HS-27A (cell line): ENCODE results near the gene HHIPL2.
"Not testable (repeated sequence)": the region's sequence is repeated elsewhere in the genome, so short reads cannot be mapped to it uniquely, and the experiment has no call there.

Experiments used
- DNase-seq: peaks from one replicate; pipeline ENCODE4 v3.0.0-alpha.2; 2012; ENCODE audit warnings: low read depth, missing footprints

HHIPL2 gene

DNA sequence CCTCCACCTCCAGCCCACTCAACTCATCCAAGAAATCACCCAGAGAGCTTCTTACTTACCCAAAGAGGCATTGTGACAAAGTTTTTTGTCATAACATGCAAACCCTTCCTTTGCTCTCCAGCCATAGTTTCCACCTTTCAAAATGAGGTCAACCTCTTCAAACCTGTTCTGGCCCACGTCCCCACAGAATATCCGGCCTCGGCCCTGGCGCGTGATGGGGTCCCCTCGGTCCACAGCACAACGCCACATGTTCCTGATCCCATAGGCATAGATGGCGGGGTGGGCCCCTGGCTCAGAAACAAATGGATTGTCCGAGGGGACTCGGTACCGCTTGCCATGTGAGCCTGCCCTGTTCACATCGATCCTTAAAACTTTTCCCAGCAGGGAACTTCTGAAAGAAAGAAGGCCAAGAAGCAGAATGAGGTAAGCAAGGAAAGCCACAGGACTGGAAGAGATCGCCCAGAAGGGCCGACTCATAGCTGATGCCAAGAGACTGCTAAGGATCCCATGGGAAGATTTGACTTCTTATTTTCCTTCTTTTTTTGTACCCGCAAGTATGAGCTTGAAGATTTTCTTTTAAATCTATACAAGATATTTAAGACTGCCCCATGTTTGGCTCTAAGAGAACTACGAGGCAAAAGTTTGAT is 7.8 kb downstream of the HHIPL2 start:
- DNase-seq, result no peak

GRCh38 chr1:222535455-222535854 is 12.4 kb downstream of the HHIPL2 start:
- DNase-seq, result no peak

DNA sequence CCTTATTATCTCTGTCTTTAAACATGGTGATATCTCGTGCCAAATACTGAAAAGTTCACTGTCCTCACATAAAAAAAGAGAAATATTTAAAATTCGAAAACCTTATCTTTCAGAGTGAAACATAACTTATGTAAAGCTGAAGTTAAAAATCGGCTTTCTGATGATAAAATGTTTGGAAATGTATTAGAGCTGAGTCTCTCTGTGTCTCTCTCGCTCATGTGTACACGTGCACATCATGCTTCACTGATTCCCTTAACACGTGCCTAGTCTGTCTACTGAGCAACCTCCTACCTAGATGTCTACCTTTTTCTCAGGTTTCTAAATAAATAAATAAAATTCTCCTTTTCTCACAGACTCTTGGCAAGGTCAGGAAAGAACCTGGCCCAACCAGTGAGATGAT is 17.1 kb downstream of the HHIPL2 start:
- DNase-seq, result no peak

GRCh38 chr1:222529916-222530315 is 18.0 kb downstream of the HHIPL2 start:
- DNase-seq, result no peak

DNA sequence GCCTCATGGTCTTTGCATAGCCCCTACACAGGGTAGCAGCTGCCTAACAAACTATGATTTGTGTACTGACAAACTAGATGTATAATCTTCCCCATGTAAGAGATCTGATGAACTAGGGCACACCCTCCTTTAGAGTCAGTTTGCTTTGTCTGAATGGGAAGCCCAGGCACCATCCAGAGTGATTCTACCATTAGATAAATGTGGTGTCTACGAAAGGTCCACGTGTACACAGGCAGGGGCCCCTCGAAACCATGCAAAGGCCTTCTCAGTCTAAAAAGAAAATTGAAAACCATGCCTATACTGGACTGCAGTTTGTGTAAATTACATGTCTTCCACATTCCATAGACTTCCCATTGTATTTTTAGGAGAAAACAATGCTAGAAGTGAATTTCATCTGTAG is 18.7 kb downstream of the HHIPL2 start:
- DNase-seq, result no peak

GRCh38 chr1:222525951-222526350 is 22.0 kb downstream of the HHIPL2 start:
- DNase-seq, result no peak

DNA sequence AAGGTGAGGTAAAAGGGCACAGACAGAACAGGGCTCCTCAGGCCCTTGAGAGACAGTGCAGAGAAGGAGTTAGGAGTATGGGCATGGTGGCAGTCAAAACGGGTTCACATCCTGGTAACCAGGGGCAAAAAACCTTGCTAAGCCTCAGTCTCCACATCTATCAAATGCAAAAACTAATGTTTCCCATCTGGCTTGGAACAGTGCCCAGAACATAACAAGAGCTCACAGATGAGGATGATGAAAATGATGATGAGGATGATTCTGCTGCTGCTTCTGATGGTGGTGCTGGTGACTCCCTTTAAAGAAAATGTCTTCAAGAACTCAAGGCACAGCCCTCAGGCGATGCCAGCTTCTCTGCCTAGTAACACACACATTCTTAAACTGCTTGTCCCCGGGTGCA is 24.1 kb downstream of the HHIPL2 start:
- DNase-seq, result no peak

DNA sequence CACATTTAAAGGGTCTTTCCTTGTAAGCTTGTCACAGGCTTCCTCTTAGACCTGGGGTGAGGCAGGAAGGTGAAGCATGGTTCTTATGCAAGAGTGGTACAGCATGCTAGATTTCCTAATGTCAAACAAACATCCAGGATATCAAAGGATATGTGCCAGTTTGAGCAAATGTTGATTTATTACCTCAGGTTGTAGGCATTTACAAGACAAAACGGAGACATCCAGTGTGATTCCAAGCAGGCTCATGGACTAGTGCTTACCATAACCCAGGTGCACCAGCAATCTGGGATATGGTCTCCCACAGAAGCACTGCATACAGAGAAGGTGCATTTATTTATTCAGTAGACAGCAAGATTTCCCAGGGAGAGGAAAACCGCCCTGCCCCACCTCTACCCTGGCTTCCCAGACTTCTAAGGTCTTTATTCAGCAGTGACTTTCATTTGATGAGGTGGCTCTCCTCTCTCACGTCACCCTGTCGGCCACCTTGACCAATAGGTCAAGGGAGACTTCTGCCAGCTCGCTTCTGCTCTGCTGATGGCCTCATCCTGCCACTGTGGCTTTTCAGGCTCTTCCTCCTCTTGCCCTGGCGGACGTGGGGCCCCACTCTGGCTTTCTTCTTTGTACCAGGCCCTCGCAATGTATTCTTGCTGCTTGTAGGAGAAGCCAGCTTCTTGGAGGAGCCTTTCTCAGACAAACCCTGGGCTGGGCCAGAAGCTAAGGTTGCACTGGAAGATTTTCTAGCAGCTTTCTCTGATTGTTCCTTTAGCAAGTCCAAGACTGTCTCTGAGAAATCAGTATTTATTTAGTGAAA is 25.6 kb downstream of the HHIPL2 start:
- DNase-seq, result no peak

- no peak for DNase-seq
These were observed 26.4 kb downstream of the HHIPL2 start for GRCh38 chr1:222521299-222522104.

GRCh38 chr1:222489496-222489895 is 58.4 kb downstream of the HHIPL2 start:
- peak; percentile 30 for DNase-seq

DNA sequence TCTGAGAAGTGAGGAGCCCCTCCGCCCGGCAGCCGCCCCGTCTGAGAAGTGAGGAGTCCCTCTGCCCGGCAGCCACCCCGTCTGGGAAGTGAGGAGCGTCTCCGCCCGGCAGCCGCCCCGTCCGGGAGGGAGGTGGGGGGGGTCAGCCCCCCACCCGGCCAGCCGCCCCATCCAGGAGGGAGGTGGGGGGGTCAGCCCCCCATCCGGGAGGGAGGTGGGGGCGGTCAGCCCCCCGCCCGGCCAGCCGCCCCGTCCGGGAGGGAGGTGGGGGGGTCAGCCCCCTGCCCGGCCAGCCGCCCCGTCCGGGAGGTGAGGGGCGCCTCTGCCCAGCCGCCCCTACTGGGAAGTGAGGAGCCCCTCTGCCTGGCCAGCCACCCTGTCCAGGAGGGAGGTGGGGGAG is 60.1 kb downstream of the HHIPL2 start:
- not testable (repeated sequence) for DNase-seq

DNA sequence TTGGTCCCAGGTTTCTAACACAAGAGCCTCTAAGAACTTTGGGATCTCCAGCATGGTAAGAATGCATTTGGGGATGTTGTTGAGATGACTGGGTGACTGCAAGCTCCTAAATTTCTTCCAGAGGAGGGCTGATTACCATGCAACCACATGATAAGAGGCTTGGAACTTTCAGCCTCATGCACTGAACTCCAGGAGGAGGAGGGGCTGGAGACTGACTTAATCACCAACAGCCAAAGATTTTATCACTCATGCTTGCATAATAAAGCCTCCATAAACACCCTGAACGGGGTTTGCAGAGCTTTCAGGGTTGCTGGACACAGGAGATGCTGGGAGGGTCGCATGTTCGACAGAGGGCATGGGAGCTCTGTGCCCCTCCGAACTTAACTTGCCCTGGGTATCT is 63.9 kb downstream of the HHIPL2 start:
- not testable (repeated sequence) for DNase-seq

DNA sequence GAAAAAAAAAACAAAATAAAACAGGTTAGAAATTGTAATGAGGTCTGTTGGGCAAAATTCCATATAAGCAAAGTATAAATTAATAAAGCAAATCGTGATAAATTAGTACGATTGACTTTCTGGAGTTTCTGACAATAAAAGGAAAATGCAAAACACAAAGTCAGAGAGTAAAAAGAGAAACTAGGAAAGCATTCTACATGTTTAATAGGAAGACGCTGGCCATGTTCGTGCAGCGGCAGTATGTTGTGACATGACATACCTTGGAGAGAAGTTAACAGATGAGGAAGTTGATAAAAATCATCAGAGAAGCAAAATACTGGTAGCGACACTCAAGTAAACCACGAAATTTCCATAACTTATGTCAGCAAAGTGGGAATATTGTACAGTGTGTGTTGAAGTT is 68.3 kb downstream of the HHIPL2 start:
- not testable (repeated sequence) for DNase-seq

- DNase-seq, result not testable (repeated sequence)
These were observed 71.5 kb downstream of the HHIPL2 start for GRCh38 chr1:222476436-222476835.

- DNase-seq, result not testable (repeated sequence)
These were observed 74.2 kb downstream of the HHIPL2 start for GRCh38 chr1:222473717-222474116.

- DNase-seq, result not testable (repeated sequence)
These were observed 74.9 kb downstream of the HHIPL2 start for GRCh38 chr1:222472776-222473540.
